ENCODE results near the gene CARF.
"Not testable (repeated sequence)": the region's sequence is repeated elsewhere in the genome, so short reads cannot be mapped to it uniquely, and the experiment has no call there.

CARF gene, protein sequence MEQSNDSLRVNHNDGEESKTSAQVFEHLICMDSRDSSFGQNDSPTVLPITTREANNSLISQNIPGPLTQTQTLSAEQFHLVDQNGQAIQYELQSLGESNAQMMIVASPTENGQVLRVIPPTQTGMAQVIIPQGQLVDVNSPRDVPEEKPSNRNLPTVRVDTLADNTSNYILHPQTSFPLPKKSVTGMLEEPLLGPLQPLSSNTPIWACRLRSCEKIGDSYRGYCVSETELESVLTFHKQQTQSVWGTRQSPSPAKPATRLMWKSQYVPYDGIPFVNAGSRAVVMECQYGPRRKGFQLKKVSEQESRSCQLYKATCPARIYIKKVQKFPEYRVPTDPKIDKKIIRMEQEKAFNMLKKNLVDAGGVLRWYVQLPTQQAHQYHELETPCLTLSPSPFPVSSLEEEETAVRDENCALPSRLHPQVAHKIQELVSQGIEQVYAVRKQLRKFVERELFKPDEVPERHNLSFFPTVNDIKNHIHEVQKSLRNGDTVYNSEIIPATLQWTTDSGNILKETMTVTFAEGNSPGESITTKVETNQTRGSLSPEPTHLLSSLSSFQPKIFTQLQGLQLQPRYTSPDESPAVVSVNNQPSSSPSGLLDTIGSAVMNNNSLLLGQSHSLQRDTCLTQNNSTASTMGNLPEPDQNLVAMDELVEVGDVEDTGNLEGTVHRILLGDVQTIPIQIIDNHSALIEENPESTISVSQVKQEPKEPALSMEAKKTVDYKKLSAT

GRCh38 chr2:202911512-202912341, at the start of gene CARF, which contains the start of gene WDR12:
Gene CARF (plus strand): TSS chr2:202912275. CDS start chr2:202941903, 29,628 bp downstream.
Gene WDR12 (minus strand): TSS chr2:202911673. CDS start chr2:202911476, 197 bp downstream.
- peak; percentile 89 for DNase-seq (ENCODE audit: low spot score)

DNA sequence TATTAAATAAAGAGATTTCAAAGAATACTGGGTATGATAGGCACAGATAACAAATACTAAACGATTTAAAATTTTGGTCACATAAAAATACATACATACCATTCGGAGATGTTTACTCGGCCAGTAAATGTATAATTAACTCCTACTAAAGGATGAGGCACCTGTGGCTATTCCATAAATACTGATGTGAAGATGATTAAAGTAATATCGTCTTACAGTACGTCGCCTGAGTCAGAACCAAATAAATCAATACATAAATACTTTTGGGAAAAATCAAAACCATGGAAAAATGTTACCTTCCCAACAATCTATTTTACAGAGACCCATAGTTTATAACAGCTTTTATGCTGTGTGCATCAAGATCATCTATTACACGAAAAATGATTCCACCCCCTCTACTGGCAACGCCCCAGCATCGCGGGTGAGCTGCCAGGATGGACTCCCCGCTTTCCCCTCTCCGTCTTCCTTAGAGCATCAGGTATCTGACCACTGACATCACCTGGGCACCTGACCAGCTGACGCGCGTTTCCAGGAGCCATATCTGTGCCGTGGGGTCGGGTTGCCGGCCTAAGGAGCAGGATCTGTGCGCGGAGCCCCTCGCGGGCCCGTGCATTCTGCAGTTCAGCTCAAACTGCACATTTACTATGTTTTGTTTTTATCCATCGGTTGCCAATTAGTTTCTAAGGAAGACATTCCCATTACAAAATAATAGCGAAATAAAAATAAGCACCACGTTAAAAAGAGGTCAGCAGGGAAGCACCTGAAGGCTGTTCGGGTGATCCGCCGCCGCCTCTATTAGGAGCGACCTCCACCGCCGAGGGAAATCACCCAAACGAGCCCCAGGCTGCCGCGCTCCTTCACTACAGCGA, 41.4 kb upstream of the CARF start:
- peak; percentile 59 for DNase-seq (ENCODE audit: low spot score)

DNA sequence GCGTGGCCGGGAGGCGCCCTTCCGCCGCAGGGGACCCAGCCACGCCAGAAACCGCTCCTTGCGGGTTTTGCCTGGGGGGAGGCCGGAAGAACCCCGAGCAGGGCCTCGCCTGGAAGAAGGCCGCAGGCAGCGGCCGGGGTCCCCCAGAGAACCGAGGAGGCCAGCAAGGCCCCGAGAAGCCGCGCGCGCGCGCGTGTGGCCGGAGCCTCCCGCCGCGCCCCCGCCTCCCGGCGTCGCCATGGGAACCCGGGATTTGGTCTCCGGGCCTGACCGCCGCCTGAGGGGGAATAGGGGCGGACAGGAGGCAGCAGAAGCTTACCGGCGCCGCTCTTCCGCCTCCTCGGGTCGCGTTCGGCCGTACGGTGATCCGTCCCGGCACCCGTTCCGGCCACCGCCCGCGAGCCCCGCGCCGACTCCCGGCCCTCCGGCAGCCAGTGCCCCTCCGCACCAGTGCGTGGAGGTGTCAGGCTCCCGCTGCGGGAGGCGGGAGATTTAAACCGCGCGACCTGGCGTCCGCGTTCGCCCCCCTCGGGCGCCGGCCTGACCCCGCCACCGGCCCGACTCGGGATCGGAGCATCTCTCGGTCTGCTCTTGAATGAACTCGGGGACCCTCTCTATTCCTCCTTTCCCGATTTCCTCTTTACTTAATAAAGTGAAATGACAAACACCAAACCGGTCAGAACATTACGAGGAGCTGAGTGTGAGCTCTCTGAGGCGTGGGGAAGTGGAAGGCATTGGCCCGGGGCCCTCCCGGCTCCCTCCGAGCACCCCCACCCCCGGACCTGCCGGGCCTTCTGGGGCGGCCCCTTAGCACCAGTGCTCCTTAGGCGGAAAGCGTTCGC, 40.6 kb upstream of the CARF start, which contains the start of gene ICA1L:
ICA1L (minus strand) TSS at position 467 of the 842 bp plus-strand sequence. CDS start 42,757 bp downstream, outside the sequence.
- DNase-seq (ENCODE audit: low spot score): peak; percentile 41

- DNase-seq (ENCODE audit: low spot score): no peak
Measured at GRCh38 chr2:202877699-202878098, 34.4 kb upstream of the CARF start.

GRCh38 chr2:202881570-202881969, 30.5 kb upstream of the CARF start:
- DNase-seq (ENCODE audit: low spot score): no peak

DNA sequence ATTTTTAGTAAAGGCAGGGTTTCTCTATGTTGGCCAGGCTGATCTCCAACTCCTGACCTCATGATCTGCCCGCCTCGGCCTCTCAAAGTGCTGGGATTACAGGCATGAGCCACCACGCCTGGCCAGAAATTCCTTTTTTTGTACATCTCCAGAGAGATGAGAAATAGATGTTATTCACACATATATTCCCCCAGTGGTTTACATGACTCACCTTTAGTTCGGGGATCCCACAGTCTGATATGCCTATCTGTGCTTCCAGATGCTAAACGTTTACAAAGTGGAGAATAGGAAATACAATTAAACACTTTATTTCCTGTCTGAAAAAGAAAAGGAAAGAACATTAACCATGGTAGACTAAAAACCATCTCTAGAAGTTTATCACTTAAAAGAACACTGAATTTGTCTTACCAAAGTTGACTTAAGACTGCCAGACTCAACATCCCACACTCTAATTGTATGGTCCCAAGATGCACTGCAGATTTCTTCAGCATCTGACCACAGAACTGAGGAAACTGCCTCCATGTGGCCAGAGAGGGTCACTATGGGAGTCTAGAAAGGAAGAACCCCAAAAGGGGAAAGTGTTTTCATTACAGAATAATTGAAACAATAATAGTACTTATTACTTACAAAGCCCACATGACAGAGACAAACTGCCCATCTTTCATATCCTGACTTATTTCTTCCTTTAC, 27.9 kb upstream of the CARF start:
- DNase-seq (ENCODE audit: low spot score): no peak

GRCh38 chr2:202885190-202885589, 26.9 kb upstream of the CARF start:
- no peak for DNase-seq (ENCODE audit: low spot score)

- not testable (repeated sequence) for DNase-seq (ENCODE audit: low spot score)
Measured at GRCh38 chr2:202905507-202905906, 6.6 kb upstream of the CARF start.

- no peak for DNase-seq (ENCODE audit: low spot score)
Measured at GRCh38 chr2:202908186-202908585, 3.9 kb upstream of the CARF start.

DNA sequence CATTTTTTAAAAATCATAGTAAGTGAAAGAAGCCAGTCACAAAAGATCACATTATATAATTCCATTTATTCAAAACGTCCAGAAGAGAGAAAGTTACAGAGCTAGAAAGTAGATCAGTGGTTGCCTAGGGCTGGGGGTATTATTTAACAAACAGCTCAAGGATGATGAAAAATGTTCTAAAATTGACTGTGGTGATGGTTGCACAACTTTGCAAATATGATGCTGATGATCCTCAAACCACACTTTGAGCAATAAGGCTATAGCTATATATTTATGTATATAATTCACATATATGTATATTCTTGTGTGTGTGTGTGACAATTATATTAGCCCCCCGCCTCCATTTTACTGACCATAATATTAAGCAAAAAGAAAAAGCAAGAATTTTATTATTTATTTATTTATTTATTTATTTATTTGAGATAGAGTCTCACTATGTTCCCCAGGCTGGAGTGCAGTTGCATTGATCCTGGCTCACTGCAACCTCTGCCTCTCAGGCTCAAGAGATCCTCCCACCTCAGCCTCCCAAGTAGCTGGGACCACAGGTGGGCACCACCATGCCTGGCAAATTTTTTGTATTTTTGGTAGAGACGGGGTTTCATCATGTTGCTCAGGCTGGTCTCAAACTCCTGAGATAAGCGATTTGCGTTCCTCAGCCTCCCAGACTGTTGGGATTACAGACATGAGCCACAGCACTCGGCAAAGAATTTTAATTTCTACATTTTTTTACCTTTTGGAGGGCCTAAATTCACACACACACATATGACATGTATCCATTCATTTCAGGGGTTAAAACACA, 2.5 kb upstream of the CARF start:
- DNase-seq (ENCODE audit: low spot score): no peak

- not testable (repeated sequence) for DNase-seq (ENCODE audit: low spot score)
Measured at GRCh38 chr2:202910250-202910649, 1.8 kb upstream of the CARF start.

- no peak for DNase-seq (ENCODE audit: low spot score)
Measured at GRCh38 chr2:202910698-202911097, 1.4 kb upstream of the CARF start.

DNA sequence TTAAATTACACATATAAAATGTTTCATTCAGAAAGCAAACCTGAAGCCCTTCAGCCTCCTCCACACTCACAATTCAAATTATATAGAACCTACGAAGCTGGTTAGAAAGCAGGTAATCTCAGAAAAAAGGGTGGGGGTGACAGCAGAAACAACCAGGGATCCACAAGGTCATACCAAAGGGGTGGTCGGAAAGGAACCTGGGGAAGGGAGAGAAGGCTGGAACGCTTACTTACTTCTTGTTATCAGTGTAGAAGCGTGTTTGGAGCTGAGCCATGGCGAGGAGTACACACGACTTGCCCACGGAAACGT, 918 bp upstream of the CARF start:
- DNase-seq (ENCODE audit: low spot score): no peak

- not testable (repeated sequence) for DNase-seq (ENCODE audit: low spot score)
Measured at GRCh38 chr2:202912342-202913201, 497 bp downstream of the CARF start.

- DNase-seq (ENCODE audit: low spot score): no peak
Measured at GRCh38 chr2:202918860-202919259, 6.8 kb downstream of the CARF start.

DNA sequence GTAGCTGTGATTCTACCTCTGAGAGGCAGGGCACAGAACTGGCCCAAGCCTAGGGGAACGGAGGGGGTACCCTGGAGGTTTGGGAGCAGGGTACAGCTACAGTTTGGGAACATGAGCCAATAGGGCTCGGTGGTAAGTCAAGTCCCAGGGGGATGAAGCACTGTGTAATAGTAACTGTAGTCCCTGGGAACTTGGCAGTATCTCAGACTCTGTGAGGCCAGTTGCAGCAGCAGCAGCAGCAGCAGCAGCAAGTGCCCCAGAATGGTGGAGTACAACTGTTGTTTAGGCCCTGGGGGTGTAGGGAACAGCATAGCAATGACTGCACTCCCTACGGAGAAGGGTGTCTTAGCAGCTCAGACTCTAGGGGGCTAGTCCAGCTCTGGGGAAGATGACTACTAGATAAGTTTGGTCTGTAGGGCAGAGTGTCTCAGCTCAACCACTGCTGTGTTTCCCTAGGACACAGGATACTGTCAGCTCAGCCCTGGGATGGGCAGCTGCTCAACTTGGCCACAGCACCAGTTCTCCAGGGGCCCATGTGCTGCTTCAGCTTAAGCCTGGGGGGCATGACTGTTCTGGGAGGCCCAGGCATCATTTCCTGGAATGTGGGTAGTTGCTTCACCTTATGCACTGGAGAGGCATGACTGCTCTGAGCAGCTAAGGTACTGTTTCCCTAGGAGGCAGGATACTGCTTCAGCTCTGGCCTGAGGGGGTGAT, 20.5 kb downstream of the CARF start:
- no peak for DNase-seq (ENCODE audit: low spot score)

DNA sequence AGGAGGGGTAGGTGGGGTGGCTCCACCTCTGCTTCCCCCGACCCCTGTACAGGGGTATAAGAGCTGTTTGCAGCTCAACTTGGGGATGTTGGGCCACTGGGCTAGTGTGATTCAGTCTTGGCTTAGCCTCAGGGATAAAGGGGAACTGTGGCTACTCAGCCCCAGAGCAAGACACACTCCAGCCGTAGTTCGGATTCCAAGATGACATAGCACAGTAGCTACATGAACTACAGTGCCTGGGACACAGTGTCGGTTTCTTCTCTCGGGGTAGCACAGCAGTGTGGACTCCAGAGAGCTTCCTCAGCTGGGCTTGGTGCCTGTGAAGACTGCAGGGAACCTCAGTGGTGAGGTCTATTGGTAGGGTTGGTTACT, 21.1 kb downstream of the CARF start:
- DNase-seq (ENCODE audit: low spot score): no peak

Data from CD4-positive, alpha-beta T cell treated with Interleukin-15 for 4 hours (primary cell).